Kidney capillary endothelial cell (primary cell): Measurements from ENCODE around the gene MCM3AP.

Experiments used
- DNase-seq: peaks from one replicate; pipeline ENCODE4 v3.0.0-alpha.2; 2018; ENCODE audit warnings: low spot score

Gene MCM3AP

GRCh38 chr21:46285206-46285661 lies at the start of gene MCM3AP:
Gene MCM3AP (minus strand): TSS chr21:46285611. CDS start chr21:46285286, 325 bp downstream.
- no peak for DNase-seq

- no peak for DNase-seq
Observed at GRCh38 chr21:46334351-46335140, 49.1 kb upstream of the MCM3AP start.

- no peak for DNase-seq
Observed at GRCh38 chr21:46329796-46330195, 44.4 kb upstream of the MCM3AP start.

- no peak for DNase-seq
Observed at GRCh38 chr21:46328151-46328550, 42.7 kb upstream of the MCM3AP start.

DNA sequence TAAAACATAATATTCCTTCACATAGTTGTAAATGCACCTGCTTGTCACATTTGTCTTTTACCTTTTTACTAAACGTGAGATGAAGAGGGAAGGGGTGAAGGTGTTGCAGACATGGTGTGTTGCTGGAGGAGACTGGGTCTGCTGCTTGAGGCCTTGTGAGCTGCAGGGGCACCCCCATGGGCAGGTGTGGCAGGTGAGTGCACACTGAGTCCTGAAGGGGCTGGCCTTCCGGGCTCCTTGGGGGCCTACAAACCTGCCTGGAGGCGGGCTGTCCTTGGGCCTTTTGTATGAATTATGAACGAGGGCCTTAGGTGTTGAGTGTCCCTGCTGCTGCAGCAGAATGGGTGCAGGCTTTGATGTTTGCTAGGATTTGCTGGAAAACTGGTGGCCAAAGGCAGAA lies 42.3 kb upstream of the MCM3AP start:
- no peak for DNase-seq

GRCh38 chr21:46326110-46326703 lies 40.8 kb upstream of the MCM3AP start:
- DNase-seq, result no peak

DNA sequence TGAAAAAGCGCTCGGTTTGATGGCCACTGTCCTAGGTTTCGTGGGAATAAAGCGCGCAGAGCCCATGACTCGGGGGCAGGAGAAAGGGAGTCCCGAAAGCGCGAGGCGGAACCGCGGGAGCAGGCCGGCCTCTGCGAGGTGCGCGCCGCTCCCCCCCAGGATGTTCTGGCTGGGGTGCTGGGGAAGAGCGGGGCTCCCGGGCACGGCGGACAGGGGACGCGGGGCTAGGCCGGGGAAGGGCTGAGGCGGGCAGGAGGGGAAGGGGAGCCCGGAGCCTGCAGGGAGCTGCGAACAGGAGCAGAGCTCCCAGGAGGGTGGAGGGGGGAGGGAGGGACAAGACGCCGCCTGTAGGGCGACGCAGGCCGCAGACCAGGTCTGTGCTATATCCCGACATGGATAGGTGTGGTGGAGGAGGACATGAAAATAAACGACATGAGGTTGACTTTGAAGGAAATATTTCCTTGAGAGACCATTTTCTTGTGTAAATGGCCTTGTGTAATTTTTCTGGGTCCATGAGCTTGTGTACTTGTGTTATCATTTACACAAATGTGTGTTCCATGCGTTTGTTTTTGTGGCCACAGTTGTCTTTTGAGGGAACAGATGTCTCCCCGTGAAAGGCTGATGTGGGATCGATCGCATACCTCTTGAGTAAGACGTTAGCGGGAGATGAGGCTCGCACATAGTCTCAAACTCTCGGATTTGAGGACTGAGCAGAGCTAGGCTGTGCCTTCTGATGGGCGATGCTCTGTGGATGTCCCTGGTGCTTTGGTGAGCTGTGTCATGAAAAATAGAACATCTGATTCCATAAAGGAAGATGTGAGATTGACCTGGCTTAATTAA lies 39.9 kb upstream of the MCM3AP start:
- peak; percentile 36 for DNase-seq

DNA sequence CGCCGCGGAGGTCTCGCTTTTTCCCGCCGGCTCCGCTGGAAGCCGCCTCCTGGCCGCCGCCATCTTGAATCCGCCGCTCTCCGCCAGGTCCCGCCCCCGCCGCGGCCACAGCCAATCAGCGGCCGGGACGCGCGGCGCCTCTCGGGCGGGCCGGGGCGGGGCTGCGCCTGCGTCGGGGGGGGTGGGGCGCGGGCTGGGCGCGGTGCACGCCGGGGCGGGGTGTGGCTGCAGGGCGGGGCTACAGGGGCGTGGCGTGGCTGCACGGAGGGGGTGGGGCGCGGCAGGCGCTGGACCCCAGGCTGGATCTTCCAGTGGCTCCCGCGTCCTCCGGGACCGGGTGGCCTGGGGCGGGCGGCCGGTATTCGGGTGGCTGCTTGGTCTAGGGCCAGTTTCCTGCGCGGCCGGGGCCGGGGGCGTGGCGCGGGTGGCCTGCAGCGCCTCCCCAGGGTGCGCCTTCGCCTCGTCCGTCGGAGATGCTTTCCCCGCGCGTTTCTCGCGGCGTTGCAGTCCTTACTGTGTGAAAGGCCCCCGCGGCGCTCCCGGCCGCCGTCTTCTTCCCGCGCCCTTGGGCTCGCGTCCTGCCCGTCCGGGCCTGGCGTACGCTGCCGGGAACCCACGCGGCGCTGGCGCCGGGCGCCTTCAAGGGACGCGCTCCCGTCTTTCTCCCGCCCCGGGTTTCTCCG lies 39.1 kb upstream of the MCM3AP start:
- peak; percentile 73 for DNase-seq

DNA sequence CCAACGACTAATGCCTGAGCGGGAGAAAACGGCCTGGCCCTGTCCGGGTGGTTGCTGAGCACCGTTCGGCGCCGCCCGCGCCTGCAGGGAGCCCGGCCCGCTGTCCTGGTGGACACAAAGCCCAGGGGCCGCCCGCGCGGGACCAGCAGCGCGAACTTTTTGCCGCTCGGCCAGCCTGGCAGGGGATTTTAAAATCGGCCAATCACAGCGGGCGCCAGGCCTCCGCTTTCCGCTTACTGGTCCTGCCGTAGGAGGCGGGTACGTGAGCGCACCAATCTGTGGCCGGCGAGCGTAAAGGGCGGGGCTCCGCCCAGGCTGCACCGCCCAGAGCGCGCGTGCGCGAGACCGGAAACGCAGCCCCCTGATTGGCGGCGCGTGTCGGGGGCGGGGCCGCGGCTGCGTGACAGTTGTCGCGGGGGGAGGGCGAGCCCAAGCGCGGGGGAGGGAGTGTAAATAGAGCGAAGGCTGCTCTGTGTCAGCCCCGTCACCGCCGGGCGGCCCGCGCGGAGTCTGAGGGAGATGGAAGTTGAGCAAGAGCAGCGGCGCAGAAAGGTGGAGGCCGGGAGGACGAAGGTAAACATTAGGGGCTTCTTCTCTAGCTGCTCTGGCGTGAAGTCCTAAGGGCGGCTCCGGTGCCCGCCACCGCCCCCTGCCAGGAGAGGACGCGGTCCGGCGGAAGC lies 38.4 kb upstream of the MCM3AP start, which contains the start of the genes C21orf58 and PCNT:
TSS of gene C21orf58 (minus strand) at position 161 of the 680 bp plus-strand sequence. CDS start 1,132 bp downstream, outside the sequence.
TSS of gene PCNT (plus strand) at position 447 of the 680 bp plus-strand sequence. CDS start at position 520, 73 bp downstream.
- DNase-seq, result peak; percentile 95

DNA sequence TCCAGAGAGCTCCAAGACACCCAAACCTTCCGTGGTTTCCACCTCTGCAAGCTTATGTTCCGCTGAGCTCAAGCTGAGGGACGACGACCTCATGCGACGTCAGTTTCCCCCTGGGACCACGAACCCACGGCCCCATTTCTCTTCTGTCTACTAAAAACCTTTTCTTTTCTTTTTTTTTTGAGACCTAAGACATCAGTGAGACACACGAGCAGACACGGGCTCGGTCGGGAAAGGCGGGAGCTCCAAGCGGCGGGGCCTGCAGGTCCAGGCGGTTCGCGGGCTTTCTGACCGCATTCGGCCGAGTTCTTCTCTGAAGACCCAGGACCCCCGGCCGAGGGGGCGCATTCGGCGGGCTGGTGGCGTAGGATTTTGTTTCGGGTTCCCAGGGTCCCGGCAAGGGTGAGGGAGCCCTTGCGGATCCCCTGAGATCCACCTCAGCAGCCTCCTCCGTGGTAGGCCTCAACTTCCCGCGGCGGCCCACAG lies 37.9 kb upstream of the MCM3AP start:
- no peak for DNase-seq

DNA sequence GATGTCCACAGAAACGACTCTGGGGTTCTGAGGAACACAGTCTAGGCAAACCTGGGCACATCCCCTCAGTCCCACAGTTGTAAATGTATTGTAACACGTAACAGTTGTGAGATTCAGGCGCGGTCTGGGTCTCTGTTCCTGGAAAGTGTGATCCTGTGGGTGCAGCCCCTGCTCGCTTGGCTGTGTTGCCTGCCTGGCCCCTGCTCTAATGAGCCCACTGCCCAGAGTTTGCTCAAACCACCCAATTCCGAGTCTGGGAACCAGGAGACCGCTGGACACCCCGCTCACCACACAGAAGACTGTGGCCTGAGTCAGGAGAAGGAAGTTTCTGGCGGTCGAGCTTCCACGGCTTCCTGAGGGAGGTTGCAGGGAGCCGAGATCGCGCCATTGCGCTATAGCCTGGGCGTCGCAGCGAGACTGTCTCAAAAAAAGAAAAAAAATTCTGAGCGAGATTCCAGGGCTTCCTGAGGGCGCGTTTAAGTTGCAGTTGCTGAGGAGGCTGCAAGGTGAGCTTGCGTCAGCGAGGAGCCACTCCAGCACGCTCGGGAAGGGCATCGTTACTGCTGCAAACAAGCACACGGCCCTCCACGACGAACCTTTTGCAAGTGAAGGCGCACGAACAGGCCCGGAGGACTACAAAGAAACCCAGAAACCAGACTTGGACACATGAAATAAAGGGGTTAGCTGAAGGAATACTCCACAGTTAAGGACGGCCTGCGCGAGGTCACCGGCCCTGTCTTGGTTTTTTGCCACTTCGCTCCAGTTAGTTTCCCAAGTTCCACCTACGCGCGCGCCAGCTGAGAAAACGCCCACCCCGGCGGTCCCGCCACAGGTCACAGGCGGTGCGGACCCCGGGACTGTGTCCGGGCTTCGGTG lies 37.2 kb upstream of the MCM3AP start:
- DNase-seq, result peak; percentile 43

DNA sequence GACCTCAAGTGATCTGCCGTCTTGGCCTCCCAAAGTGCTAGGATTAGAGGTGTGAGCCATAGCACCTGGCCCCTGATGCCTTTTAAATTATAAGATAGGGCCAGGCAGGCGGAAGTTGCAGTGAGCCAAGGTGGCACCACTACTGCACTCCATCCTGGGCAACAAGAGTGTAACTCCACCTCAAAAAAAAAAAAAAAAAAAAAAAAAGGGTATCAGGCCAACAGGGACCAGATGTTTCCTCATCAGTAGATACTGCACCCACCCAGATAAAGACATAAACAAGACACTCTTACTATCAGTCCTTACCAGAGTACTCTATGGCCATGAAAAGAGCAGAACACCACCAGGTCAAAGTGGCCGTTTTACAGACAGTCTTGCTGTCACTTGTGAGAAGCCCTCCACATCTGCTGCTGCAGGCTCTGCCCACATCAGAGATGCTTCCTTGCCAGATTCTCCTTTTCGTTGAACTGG lies 35.0 kb upstream of the MCM3AP start:
- no peak for DNase-seq

- no peak for DNase-seq
Observed at GRCh38 chr21:46319186-46319585, 33.8 kb upstream of the MCM3AP start.

- no peak for DNase-seq
Observed at GRCh38 chr21:46318464-46318845, 33.0 kb upstream of the MCM3AP start.

DNA sequence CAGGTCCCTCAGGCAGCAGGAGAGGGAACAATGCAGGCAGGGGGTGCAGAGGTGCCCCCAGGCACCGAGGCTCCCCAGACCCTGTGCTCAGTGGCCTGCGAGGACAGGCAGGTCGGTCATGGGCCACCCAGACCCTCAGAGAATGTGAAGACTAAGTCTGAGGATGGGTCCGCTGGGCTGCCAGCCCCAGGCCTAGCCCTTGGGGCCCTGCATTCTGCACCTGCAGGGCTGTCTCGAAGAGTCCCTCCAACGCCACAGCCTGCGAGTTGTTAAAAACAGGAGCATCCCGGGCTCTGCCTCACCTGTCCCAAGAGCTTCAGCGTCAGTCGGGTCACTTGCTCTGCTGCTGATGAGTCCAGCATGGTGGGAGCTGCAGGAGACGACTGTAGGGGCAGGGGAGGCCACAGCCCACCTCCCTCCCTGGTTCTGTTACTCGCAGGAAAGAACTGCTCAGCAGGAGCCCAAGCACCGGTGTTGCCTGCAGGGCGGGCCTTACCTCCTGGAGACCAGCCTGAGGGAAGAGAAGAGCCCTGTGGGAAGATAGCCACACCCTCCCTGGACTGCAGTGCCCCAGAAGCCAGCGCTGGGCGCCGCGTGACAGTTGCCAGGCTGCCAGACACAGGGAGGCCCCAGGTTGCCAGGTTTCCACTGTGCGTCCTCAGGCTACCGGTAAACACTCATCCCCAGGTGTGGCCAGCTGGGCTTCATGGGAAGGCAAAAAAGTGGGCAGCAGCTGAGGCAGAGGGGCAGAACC lies 32.5 kb upstream of the MCM3AP start:
- no peak for DNase-seq

- no peak for DNase-seq
Observed at GRCh38 chr21:46316708-46317324, 31.4 kb upstream of the MCM3AP start.

DNA sequence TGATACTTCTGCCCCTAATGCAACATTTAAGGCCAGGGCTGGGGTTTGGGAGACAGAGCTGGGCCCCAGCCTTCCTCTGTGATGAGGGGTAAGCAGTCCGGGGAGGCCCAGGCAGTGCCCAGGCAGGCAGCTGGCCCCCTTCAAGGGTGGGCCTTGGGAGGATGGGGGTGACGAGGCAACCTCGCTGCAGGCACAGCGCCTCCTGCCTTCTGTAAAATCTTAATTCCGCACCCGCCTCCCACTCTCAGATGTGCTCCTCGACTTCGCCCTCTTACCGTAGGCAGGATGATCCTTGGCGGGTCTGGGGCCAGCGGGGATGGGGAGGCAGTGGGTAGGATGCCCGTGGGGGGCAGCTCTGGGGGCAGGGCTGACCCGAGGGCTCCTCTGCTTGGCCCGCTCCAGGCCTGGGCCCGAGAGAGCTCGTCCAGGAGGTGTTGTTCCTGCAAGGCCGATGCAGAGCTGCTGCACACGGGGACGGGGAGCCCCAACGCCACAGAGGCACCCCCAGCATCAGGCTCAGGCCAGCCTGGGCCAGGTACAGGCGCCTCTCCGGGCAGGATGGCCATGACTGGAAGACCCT lies 29.1 kb upstream of the MCM3AP start:
- no peak for DNase-seq

DNA sequence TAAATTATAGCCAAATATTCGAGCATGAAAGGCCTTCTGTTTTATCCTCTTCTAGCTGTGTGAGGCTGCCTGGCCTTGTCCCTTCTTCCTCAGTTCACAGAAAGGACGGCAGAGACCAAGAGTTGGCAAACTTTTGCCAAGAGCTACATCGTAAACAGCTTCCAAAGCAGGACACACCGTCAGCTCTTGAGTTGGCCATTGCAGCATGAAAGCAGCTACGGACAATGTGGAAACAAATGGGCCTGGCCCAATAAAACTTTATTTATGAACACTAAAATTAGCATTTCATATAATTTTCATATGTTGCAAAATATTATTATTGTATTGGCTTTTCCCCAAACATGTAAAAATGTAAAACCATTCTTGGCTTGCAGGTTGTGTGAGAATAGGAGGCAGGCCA lies 27.5 kb upstream of the MCM3AP start:
- no peak for DNase-seq
